GM10248 (cell line): ENCODE results near the gene DBI.

Experiments used
- CTCF ChIA-PET: fragments of 300-600 bp; sonication (Branson Sonifier 250); formaldehyde crosslinking; extraction: SDS; loops from one replicate; lab custom pipeline; 2021; ENCODE audit warnings: antibody characterized with exemption; lab: Yijun Ruan, JAX
- POLR2A ChIA-PET: fragments of 350-650 bp; sonication (Branson Sonifier 250); formaldehyde crosslinking; extraction: SDS; loops from one replicate; lab custom pipeline; 2020; ENCODE audit warnings: antibody characterized with exemption; lab: Yijun Ruan, JAX
- DNase-seq: peaks from one replicate; pipeline ENCODE4 v3.0.0; 2012; ENCODE audit errors: extremely low spot score
- CTCF ChIP-seq: IDR thresholded peaks from 2 replicates; pipeline ENCODE4 v1.5.1; 2012; ENCODE audit warnings: mild to moderate bottlenecking, low read depth; ENCODE audit errors: extremely low read depth, missing control alignments, control extremely low read depth

The DBI gene

GRCh38 chr2:119354860-119355259, 11.9 kb upstream of the DBI start:
- POLR2A ChIA-PET, result no interaction called here
- DNase-seq, result no peak
- CTCF ChIA-PET, result interaction anchor here (1.0 to 1.6 kb wide), 2 partner anchors 13 to 64 kb away, joined by 3 to 4 read pairs; no protein-coding TSS in a partner anchor
- TF ChIP-seq CTCF, result no peak

GRCh38 chr2:119359774-119360173, 7.0 kb upstream of the DBI start:
- no peak for TF ChIP-seq CTCF
- DNase-seq, result no peak
- CTCF ChIA-PET, result interaction anchor here (1.0 kb wide), 1 partner anchor 11 kb away, joined by 3 read pairs; no protein-coding TSS in a partner anchor
- POLR2A ChIA-PET, result no interaction called here

GRCh38 chr2:119360423-119360966, 6.3 kb upstream of the DBI start:
- ChIA-PET CTCF (no interaction called here), POLR2A (no interaction called here)
- no peak for TF ChIP-seq CTCF
- no peak for DNase-seq

DNA sequence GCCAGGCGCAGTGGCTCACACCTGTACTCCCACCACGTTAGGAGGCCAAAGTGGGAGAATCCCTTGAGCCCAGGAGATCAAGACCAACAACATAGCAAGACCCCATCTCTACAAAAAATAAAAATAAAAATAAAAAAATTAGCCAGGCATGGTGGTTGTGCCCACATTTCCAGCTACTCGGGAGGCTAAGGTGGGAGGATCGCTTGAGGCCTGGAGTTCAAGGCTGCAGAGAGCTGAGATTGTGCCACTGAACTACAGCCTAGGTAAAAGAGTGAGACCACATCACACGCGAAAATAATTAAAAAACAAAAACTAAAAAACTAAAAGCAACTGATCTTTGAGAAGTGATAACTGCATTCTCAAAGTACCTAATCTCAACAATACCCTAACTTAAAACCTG, 2.0 kb upstream of the DBI start:
- CTCF ChIA-PET, result interaction anchor here (0.9 to 1.5 kb wide), 3 partner anchors 14 to 112 kb away, joined by 3 to 5 read pairs (median 3); no protein-coding TSS in a partner anchor
- DNase-seq, result no peak
- POLR2A ChIA-PET, result no interaction called here
- no peak for TF ChIP-seq CTCF

DNA sequence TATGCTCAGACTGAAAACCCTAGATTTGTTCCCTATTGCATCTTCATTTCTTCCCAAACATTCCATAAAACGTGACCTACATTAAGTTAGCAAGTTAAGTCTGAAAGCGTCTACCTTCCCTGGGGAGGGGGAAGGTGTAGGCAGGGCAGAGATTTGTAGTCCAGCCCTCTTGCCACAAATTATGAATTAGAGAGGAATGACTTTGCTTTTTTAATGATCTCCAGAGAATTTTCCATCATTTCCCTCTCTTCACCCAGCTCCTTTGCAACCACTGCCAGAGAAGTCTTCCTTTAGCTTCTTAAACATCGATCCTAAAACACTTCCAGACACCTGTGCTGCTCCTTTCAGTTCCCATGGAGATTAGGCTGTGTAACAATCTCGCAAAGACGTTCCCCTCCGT, 1.3 kb upstream of the DBI start:
- POLR2A ChIA-PET, result no interaction called here
- no peak for DNase-seq
- no peak for TF ChIP-seq CTCF
- CTCF ChIA-PET, result interaction anchor here (0.9 to 1.5 kb wide), 3 partner anchors 15 to 111 kb away, joined by 3 to 5 read pairs (median 3); no protein-coding TSS in a partner anchor

- POLR2A ChIA-PET, result interaction anchor here (0.6 to 1.6 kb wide), 3 partner anchors 11 to 27 kb away, joined by 3 to 6 read pairs (median 4); no protein-coding TSS in a partner anchor
- TF ChIP-seq CTCF, result no peak
- CTCF ChIA-PET, result interaction anchor here (0.7 to 2.0 kb wide), 8 partner anchors 12 to 485 kb away, joined by 3 to 7 read pairs (median 3); no protein-coding TSS in a partner anchor
- DNase-seq, result no peak
Measured at GRCh38 chr2:119366161-119366648, 572 bp upstream of the DBI start.
